ENCODE data around the gene MAP4K2.
A peak's percentile ranks its signal among the peaks of the same experiment; 100 is the strongest.

The MAP4K2 gene

GRCh38 chr11:64803846-64804345 lies 882 bp upstream of the MAP4K2 start:
- TF ChIP-seq CTCF (IDR thresholded peaks at IDR 0.05; ENCODE audit: extremely low read depth, insufficient read depth, missing control alignments) = no peak
- DNase-seq (ENCODE audit: low spot score) = no peak
- in situ Hi-C loops (cut with MboI; ENCODE audit: low pct_unique_long_range_greater_than_20kb, low sequenced_read_pairs, unreplicated experiment) = no loop called here

- DNase-seq (ENCODE audit: low spot score) = peak; percentile 49
- no peak for TF ChIP-seq CTCF (IDR thresholded peaks at IDR 0.05; ENCODE audit: extremely low read depth, insufficient read depth, missing control alignments)
- in situ Hi-C loops (cut with MboI; ENCODE audit: low pct_unique_long_range_greater_than_20kb, low sequenced_read_pairs, unreplicated experiment) = no loop called here
Observed at GRCh38 chr11:64802370-64803157, 450 bp downstream of the MAP4K2 start.

GRCh38 chr11:64801561-64802369 lies 1.2 kb downstream of the MAP4K2 start:
- in situ Hi-C loops (cut with MboI; ENCODE audit: low pct_unique_long_range_greater_than_20kb, low sequenced_read_pairs, unreplicated experiment) = no loop called here
- TF ChIP-seq CTCF (IDR thresholded peaks at IDR 0.05; ENCODE audit: extremely low read depth, insufficient read depth, missing control alignments) = no peak
- DNase-seq (ENCODE audit: low spot score) = no peak

GRCh38 chr11:64801158-64801464 lies 1.9 kb downstream of the MAP4K2 start:
- no peak for TF ChIP-seq CTCF (IDR thresholded peaks at IDR 0.05; ENCODE audit: extremely low read depth, insufficient read depth, missing control alignments)
- no peak for DNase-seq (ENCODE audit: low spot score)
- in situ Hi-C loops (cut with MboI; ENCODE audit: low pct_unique_long_range_greater_than_20kb, low sequenced_read_pairs, unreplicated experiment) = no loop called here

- in situ Hi-C loops (cut with MboI; ENCODE audit: low pct_unique_long_range_greater_than_20kb, low sequenced_read_pairs, unreplicated experiment) = no loop called here
- TF ChIP-seq CTCF (IDR thresholded peaks at IDR 0.05; ENCODE audit: extremely low read depth, insufficient read depth, missing control alignments) = no peak
- DNase-seq (ENCODE audit: low spot score) = no peak
Observed at GRCh38 chr11:64800303-64801157, 2.5 kb downstream of the MAP4K2 start.

GRCh38 chr11:64799623-64800302 lies 3.3 kb downstream of the MAP4K2 start:
- in situ Hi-C loops (cut with MboI; ENCODE audit: low pct_unique_long_range_greater_than_20kb, low sequenced_read_pairs, unreplicated experiment) = no loop called here
- no peak for DNase-seq (ENCODE audit: low spot score)
- TF ChIP-seq CTCF (IDR thresholded peaks at IDR 0.05; ENCODE audit: extremely low read depth, insufficient read depth, missing control alignments) = no peak
